GM23338 (cell line): Measurements from ENCODE around the gene TOR1AIP2.

Source experiments
- CREB1 ChIP-seq: fragments of 250-450 bp; sonication (Bioruptor Pico); IDR thresholded peaks from 2 replicates; pipeline ENCODE4 v1.5.0; 2020; ENCODE audit warnings: low read depth, mild to moderate bottlenecking, moderate library complexity
- EZH2 ChIP-seq: fragments of 200-600 bp; sonication (generic); IDR thresholded peaks from one replicate; pipeline ENCODE4 v1.8.0; 2017; ENCODE audit warnings: antibody characterized with exemption, mild to moderate bottlenecking, low read depth; ENCODE audit not compliant: unreplicated experiment
- EZH2phosphoT487 ChIP-seq: fragments of 200-600 bp; sonication (generic); IDR thresholded peaks from one replicate; pipeline ENCODE4 v1.8.1; 2018; ENCODE audit warnings: antibody characterized with exemption; ENCODE audit not compliant: unreplicated experiment
- JUNB ChIP-seq: IDR thresholded peaks from one replicate; pipeline ENCODE4 v1.6.1; 2016; ENCODE audit warnings: antibody characterized with exemption; ENCODE audit not compliant: unreplicated experiment
- NANOG ChIP-seq: IDR thresholded peaks from 2 replicates; pipeline ENCODE4 v1.6.1; 2016; ENCODE audit warnings: antibody characterized with exemption, borderline replicate concordance
- POLR2AphosphoS5 ChIP-seq: IDR thresholded peaks from 2 replicates; pipeline ENCODE4 v1.6.1; 2016; ENCODE audit warnings: antibody characterized with exemption, low read depth
- STAT1 ChIP-seq: IDR thresholded peaks from one replicate; pipeline ENCODE4 v1.6.1; 2016; ENCODE audit warnings: antibody characterized with exemption; ENCODE audit not compliant: unreplicated experiment
- ZNF114 ChIP-seq: fragments of 250-450 bp; sonication (Bioruptor Pico); IDR thresholded peaks from 2 replicates; pipeline ENCODE4 v1.5.0; 2020; ENCODE audit warnings: mild to moderate bottlenecking, moderate library complexity
- ZNF331 ChIP-seq: fragments of 250-450 bp; sonication (Bioruptor Pico); IDR thresholded peaks from 2 replicates; pipeline ENCODE4 v1.5.0; 2020; ENCODE audit warnings: low read depth, mild to moderate bottlenecking, moderate library complexity
- TF ChIP-seq, protein P1 (sequence below), 2 experiments: fragments of 200-600 bp in 1 of 2; sonication (generic) in 1 of 2; conservative IDR thresholded peaks; 2 replicates each; pipeline versions ENCODE4 v1.5.1 to v1.6.1; 2016 to 2017; ENCODE audit warnings: antibody characterized with exemption in 2 of 2, low read depth in 2 of 2, mild to moderate bottlenecking in 2 of 2, moderate library complexity in 1 of 2
- TF ChIP-seq, protein P2 (sequence below): IDR thresholded peaks from one replicate; pipeline ENCODE4 v1.6.1; 2018; ENCODE audit warnings: antibody characterized with exemption; ENCODE audit not compliant: unreplicated experiment
- TF ChIP-seq, protein P3 (sequence below): IDR thresholded peaks from 2 replicates; pipeline ENCODE4 v1.6.1; 2016; ENCODE audit warnings: antibody characterized with exemption
- TF ChIP-seq, protein P4 (sequence below): fragments of 250-450 bp; sonication (Bioruptor Pico); IDR thresholded peaks from 2 replicates; pipeline ENCODE4 v1.5.0; 2020; ENCODE audit warnings: mild to moderate bottlenecking, moderate library complexity

DNA sequence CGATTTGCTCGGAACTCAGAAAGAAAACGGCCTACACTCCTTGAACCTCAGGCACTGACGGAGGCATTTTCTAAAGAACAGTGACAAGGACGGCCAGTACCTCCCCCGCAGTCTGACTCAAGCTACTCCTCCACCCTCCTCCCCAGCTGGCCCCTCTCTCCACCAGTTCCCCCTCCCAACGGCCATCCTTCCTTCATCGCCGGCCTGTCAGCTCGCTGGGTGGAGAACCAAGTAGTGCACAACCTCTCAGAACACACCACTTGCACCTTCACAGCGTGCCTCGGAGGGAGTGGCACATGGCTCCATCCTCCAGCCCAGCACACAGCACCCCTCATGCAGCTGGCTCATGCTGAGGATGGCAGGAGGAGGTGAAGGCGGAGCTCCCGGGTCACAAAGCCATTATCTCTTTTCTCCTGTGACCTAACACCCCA is 58.8 kb downstream of the TOR1AIP2 start:
- TF ChIP-seq POLR2AphosphoS5 (no peak), STAT1 (no peak), EZH2 (no peak), CREB1 (CRISPR knock-in tag) (no peak), EZH2phosphoT487 (no peak), JUNB (no peak), NANOG (no peak), ZNF114 (CRISPR knock-in tag) (no peak), ZNF331 (CRISPR knock-in tag) (no peak)
- TF ChIP-seq, protein P1, sequence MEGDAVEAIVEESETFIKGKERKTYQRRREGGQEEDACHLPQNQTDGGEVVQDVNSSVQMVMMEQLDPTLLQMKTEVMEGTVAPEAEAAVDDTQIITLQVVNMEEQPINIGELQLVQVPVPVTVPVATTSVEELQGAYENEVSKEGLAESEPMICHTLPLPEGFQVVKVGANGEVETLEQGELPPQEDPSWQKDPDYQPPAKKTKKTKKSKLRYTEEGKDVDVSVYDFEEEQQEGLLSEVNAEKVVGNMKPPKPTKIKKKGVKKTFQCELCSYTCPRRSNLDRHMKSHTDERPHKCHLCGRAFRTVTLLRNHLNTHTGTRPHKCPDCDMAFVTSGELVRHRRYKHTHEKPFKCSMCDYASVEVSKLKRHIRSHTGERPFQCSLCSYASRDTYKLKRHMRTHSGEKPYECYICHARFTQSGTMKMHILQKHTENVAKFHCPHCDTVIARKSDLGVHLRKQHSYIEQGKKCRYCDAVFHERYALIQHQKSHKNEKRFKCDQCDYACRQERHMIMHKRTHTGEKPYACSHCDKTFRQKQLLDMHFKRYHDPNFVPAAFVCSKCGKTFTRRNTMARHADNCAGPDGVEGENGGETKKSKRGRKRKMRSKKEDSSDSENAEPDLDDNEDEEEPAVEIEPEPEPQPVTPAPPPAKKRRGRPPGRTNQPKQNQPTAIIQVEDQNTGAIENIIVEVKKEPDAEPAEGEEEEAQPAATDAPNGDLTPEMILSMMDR (conservative IDR thresholded peaks at IDR 0.05; ENCODE audit: low read depth in 2 of 2) = no peak
- TF ChIP-seq, protein P2, sequence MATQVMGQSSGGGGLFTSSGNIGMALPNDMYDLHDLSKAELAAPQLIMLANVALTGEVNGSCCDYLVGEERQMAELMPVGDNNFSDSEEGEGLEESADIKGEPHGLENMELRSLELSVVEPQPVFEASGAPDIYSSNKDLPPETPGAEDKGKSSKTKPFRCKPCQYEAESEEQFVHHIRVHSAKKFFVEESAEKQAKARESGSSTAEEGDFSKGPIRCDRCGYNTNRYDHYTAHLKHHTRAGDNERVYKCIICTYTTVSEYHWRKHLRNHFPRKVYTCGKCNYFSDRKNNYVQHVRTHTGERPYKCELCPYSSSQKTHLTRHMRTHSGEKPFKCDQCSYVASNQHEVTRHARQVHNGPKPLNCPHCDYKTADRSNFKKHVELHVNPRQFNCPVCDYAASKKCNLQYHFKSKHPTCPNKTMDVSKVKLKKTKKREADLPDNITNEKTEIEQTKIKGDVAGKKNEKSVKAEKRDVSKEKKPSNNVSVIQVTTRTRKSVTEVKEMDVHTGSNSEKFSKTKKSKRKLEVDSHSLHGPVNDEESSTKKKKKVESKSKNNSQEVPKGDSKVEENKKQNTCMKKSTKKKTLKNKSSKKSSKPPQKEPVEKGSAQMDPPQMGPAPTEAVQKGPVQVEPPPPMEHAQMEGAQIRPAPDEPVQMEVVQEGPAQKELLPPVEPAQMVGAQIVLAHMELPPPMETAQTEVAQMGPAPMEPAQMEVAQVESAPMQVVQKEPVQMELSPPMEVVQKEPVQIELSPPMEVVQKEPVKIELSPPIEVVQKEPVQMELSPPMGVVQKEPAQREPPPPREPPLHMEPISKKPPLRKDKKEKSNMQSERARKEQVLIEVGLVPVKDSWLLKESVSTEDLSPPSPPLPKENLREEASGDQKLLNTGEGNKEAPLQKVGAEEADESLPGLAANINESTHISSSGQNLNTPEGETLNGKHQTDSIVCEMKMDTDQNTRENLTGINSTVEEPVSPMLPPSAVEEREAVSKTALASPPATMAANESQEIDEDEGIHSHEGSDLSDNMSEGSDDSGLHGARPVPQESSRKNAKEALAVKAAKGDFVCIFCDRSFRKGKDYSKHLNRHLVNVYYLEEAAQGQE = no peak
- TF ChIP-seq, protein P3, sequence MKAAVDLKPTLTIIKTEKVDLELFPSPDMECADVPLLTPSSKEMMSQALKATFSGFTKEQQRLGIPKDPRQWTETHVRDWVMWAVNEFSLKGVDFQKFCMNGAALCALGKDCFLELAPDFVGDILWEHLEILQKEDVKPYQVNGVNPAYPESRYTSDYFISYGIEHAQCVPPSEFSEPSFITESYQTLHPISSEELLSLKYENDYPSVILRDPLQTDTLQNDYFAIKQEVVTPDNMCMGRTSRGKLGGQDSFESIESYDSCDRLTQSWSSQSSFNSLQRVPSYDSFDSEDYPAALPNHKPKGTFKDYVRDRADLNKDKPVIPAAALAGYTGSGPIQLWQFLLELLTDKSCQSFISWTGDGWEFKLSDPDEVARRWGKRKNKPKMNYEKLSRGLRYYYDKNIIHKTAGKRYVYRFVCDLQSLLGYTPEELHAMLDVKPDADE = no peak
- TF ChIP-seq, protein P4, sequence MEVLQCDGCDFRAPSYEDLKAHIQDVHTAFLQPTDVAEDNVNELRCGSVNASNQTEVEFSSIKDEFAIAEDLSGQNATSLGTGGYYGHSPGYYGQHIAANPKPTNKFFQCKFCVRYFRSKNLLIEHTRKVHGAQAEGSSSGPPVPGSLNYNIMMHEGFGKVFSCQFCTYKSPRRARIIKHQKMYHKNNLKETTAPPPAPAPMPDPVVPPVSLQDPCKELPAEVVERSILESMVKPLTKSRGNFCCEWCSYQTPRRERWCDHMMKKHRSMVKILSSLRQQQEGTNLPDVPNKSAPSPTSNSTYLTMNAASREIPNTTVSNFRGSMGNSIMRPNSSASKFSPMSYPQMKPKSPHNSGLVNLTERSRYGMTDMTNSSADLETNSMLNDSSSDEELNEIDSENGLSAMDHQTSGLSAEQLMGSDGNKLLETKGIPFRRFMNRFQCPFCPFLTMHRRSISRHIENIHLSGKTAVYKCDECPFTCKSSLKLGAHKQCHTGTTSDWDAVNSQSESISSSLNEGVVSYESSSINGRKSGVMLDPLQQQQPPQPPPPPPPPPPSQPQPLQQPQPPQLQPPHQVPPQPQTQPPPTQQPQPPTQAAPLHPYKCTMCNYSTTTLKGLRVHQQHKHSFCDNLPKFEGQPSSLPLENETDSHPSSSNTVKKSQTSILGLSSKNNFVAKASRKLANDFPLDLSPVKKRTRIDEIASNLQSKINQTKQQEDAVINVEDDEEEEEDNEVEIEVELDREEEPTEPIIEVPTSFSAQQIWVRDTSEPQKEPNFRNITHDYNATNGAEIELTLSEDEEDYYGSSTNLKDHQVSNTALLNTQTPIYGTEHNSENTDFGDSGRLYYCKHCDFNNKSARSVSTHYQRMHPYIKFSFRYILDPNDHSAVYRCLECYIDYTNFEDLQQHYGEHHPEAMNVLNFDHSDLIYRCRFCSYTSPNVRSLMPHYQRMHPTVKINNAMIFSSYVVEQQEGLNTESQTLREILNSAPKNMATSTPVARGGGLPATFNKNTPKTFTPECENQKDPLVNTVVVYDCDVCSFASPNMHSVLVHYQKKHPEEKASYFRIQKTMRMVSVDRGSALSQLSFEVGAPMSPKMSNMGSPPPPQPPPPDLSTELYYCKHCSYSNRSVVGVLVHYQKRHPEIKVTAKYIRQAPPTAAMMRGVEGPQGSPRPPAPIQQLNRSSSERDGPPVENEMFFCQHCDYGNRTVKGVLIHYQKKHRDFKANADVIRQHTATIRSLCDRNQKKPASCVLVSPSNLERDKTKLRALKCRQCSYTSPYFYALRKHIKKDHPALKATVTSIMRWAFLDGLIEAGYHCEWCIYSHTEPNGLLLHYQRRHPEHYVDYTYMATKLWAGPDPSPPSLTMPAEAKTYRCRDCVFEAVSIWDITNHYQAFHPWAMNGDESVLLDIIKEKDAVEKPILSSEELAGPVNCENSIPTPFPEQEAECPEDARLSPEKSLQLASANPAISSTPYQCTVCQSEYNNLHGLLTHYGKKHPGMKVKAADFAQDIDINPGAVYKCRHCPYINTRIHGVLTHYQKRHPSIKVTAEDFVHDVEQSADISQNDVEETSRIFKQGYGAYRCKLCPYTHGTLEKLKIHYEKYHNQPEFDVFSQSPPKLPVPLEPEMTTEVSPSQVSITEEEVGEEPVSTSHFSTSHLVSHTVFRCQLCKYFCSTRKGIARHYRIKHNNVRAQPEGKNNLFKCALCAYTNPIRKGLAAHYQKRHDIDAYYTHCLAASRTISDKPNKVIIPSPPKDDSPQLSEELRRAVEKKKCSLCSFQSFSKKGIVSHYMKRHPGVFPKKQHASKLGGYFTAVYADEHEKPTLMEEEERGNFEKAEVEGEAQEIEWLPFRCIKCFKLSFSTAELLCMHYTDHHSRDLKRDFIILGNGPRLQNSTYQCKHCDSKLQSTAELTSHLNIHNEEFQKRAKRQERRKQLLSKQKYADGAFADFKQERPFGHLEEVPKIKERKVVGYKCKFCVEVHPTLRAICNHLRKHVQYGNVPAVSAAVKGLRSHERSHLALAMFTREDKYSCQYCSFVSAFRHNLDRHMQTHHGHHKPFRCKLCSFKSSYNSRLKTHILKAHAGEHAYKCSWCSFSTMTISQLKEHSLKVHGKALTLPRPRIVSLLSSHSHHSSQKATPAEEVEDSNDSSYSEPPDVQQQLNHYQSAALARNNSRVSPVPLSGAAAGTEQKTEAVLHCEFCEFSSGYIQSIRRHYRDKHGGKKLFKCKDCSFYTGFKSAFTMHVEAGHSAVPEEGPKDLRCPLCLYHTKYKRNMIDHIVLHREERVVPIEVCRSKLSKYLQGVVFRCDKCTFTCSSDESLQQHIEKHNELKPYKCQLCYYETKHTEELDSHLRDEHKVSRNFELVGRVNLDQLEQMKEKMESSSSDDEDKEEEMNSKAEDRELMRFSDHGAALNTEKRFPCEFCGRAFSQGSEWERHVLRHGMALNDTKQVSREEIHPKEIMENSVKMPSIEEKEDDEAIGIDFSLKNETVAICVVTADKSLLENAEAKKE = no peak
